Right ventricle myocardium superior (tissue), 1 donor: Measurements from ENCODE around the gene DAPK3. TPM values are rescaled to one million over a fixed set of nuclear protein-coding genes. Genes with fewer than 3 reads are reported as not detected.
"Not testable (repeated sequence)": the region's sequence is repeated elsewhere in the genome, so short reads cannot be mapped to it uniquely, and the experiment has no call there.

Experiments
- ATAC-seq: fragments of 200-7000 bp; cut with Tn5 transposase; one replicate; pipeline ENCODE4 v1.9.1; 2020; ENCODE audit warnings: mild to moderate bottlenecking; ENCODE audit not compliant: poor library complexity
- DNase-seq: peaks from one replicate; pipeline ENCODE4 v3.0.0-alpha.2; 2020
- intact Hi-C: fragments of 100-400 bp; cut with DNase I; formaldehyde crosslinking; loops from one replicate; pipeline ENCODE4 v1.11.2; 2022
- total RNA-seq: library from RNA; stranded (reverse); fragmentation: NEBNext Ultra II Directional; extraction: Animal tissue kit (Norgen Biotek cat#: 25700); gene quantifications from one replicate; pipeline ENCODE4 v1.2.1, GENCODE V29; 2021
- donor health status: DM: no; HTN: yes; CAD: no; lungs with severe emphysema.

The DAPK3 gene
- total RNA-seq, 1 donor from 2014 or later, result 70.5 TPM

DNA sequence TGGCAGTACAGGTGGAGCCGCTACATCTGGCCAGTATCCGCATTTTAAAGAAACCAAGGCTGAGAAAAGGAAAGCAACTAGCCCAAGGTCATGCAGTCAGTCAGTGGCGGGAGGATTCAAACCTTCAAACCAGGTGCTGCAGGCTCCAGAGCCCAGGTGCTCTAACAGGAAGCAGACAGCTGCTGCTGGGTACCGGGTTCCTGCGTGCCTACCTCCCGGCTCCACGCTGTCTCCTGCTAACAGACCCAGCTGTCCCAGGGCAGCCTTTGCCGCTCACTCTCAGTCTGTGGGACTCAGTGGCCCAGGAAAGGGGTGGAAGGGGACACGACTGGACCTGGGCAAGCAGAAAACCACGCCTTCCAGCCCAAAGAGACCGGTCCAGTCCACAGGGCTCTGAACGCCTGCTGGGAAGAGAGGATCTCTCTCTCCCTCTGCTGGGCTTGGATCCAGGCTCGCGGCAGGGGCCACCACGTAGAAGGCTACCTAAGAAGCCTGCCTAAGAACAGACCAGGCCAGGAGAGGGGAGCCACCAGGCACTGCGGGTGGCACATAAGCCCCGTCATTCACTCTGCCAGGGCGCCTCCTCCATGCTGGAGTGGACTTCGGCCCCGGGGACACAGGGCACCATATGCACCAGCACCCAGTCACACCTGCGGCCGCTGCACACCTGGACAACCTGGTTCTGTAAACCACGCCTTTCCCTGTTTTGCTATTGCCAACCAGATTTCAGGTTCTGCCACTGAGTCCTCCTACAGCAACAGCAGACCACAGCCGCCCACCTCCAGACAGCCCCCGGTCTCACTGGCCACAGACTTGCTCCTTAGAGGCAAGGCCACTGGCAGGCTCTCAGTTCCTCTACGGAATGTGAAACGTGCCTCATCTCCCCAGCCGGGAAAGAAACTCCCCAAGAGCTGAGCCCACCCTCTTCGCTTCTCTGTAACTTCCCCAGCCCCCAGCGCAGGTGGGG, 4.6 kb downstream of the DAPK3 start:
- no peak for ATAC-seq

DNA sequence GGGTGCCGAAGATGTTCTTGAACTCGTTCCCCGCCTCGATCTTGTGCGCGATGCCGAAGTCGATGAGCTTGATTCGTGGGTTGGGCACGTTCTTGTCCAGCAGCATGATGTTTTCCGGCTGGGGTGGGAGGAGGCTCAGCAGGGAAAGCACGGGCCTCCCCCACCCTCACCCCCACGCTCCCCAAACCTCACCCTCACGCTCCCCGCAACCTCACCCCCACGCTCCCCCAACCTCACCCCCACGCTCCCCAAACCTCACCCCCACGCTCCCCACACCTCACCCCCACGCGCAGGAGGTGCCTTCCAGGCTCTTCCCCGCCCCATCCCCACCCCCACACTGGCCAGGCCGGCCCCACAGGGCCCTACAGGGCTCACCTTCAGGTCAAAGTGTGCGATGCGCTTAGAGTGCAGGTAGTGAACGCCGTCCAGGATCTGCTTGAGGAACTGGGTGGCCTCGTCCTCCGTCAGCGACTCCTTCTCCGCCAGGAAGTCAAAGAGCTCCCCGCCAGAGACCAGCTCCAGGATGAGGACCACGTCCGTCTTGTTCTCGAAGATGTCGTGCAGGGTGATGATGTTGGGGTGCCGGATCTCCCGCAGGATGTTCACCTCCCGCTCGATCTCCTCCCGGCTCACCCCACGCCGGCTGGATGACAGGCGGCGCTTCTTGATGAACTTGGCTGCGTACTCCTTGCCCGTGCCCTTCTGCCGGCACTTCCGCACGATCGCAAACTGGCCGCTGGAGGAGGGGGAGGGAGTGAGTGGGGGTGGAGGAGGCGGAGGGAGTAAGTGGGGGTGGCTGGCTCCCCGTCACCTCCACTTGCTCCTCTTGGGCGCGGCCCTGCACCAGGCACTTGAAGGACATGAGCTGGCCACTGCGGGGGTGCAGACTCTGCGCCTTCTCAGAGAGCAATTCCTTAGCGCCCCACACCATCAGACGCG, 6.4 kb downstream of the DAPK3 start:
- intact Hi-C loops, result no loop called here
- DNase-seq (no peak), ATAC-seq (no peak)

More for the DNA sequence above, 4.6 kb downstream of the DAPK3 start:
- intact Hi-C loops, result no loop called here
- DNase-seq, result no peak

DNA sequence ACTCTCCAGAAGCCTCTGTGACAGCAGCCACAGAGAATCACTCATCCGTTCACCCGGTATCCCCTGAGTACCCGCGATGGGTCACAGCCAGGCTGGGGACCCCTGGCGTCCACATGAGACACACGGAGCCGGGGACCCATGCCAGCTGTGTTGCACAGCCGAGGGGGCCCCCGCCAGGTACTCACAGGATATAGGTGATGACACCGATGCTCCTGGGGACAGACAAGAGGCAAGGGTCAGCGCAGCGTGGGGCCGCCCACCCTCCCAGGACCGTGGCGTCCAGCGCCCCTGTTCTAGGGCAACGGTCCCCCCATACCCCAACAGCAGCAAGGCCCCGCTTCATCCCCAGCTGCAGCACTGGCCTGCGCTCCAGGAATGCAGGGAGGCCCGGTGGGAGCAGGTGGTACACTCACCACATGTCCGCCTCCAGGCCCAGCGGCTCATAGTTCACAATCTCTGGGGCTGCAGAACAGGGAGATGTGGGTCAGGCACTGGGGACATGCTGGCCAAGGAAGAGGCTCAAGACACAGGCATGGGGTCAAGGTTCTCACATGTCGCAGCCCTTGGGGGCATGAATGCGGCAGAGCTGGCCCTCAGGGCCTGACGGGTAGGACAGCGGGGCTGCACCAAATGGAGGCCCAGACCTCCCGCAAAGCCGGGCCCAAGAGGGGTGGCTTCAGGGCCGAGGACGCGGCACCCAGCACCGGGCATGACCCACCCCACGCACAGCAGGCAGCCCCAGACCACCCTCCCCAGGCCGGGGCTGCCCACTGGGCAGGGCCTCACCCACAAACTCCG, 7.2 kb downstream of the DAPK3 start:
- intact Hi-C loops, result no loop called here
- DNase-seq (no peak), ATAC-seq (no peak)

DNA sequence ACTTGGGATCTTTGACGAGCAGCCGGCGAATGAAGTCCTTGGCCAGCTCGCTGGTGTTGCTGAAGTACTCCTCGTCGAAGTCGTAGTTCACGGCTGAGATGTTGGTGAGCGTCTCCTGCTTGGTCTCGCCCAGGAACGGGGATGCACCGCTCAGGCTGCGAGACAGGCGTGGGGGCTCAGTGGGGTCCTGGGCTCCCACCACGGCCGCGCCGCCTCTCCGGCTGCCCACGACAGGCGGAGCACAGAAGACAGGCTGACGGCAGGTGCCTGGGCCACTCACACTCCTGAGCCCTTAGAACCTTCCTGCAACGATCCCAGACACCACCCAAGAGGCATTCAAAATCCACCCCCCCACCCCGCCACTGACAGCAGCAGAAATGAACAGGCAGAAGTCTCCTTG, 9.9 kb downstream of the DAPK3 start:
- DNase-seq (no peak), ATAC-seq (no peak)
- intact Hi-C loops, result no loop called here

DNA sequence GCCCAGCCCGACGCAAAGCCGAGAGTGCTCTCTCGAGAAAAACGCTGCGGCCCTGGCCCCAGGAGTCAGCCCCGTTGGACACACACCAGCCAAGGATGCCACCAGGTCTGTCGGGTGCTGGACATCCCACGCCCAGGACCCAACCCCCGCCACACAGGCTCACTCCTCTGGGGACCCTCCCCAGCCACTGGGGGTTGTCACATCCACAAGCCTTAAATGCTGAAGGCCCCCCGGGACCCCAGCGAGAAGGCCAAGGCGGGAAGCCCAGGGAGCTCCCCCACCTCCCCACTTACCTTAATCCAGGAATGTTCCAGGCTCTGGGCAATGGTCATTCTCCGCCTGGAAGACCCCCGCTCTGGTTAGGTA, 11.2 kb downstream of the DAPK3 start:
- DNase-seq (no peak), ATAC-seq (no peak)
- intact Hi-C loops, result no loop called here

DNA sequence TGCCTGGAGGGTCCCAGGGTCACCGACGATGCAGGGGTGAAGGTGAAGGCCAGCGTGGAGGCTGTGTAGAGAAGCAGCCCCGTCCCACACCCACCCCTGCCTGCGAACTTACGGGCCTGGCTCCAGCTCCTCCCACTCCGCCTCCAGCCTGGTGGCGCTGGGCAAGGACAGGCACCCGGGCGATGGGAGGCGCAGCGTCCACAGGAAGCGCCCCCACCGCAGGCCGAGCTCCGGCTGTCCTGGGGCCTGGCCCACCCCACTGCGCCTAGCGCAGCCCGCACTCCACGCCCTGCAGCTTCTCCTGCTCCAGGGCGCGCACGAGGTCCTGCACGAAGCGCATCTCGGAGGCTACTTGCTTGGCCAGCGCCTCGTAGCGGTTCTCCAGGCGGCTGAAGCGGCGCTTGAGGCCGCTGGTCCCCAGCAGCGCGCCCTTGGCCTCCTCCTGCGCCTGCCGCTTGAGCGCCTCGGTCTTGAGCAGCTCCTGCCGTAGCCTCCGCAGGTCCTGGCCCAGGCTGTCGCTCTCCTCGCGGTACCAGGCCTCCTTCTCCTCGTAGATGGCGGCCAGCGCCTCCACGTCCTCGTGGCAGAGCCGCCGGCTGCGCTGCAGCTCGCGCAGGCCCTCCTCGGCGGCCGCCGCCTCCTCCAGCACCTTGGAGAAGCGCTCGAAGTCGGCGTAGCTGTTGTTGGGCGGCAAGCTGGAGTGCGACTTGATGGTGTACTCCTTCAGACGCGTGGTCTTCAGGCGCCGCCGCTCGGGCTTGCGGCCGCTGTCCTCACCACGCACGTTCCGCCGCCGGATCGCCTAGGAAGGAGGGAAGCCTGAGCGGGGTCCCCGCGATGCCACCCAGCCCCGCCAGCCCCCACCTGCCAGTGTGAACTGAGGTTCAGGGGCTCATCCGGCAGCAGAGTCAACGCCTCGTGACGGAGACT, 11.8 kb downstream of the DAPK3 start:
- DNase-seq, result no peak
- ATAC-seq, result no peak
- intact Hi-C loops, result no loop called here

DNA sequence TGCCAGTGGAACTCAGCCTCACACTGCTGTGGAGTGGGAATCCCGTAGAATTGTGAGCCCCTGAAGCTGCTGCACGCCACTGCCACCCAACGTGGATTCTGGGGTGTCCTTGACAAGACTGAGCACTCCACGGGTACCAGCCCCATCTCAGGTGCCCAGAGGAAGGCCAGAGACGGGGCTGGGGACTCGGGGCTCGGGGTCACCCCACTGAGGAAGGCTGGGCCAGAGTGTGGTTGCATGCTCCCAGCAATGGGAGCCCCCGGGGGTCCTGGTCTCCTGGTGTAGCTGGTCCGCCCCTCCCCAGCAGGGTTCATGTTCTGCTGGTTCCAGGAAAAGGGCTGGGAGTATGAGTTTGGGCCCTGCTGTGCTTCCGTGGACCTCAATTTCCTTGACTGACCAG, 15.2 kb downstream of the DAPK3 start:
- ATAC-seq, result no peak
- no peak for DNase-seq
- intact Hi-C loops, result no loop called here

DNA sequence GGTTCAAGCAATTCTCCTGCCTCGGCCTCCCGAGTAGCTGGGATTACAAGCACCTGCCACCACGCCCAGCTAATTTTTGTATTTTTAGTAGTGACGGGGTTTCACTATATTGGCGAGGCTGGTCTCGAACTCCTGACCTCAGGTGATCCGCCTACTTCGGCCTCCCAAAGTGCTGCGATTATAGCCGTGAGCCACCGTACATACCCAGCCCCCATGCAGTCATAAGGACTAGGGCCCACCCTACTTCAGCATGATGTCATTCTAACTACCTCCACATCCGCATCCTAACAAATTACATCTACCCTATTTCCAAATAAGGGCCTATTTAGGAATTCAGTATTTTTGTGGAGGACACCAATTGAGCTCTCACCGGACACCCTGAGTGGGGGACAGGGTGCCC, 15.6 kb downstream of the DAPK3 start:
- intact Hi-C loops, DNase-seq, ATAC-seq: not testable (repeated sequence)

DNA sequence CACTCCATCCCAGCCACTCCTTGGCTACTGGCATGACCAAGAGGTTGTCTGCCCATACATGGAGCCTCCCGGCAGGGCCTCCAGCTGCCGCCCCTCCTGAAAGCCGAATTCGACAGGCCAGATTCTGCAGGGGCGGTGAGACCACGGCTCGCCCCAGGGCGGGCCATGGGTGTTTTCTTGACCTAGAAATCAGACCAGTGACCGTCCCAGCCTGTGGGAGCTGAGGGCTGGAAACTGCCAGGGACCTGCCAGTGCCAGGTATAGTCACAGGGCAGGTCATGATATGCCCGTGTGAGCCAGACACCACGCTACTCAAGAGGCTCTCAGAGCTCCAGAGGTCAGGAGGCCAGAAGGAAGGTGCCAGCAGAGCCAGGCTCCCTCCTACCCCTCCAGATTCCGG, 16.8 kb downstream of the DAPK3 start:
- peak; percentile 70 for DNase-seq
- intact Hi-C loops, result no loop called here
- peak; percentile 45 for ATAC-seq

DNA sequence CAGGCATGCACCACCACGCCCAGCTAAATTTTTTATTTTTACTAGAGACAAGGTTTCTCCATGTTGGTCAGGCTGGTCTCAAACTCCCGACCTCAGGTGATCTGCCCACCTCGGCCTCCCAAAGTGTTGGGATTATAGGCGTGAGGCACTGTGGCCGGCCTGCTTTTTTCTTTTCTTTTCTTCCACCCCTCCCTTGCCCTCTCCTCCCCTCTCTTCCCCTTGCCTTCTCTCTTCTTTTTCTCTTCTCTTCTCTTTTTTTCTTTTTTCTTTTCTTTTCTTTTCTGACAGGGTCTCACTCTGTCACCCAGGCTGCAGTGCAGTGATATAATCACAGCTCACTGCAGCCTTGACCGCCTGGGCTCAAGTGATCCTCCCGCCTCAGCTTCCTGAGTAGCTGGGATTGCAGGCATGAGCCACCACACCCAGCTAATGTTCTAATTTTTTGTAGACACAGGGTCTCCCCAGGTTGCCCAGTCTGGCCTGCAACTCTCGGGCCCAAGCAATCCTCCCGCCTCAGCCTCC, 18.1 kb downstream of the DAPK3 start:
- DNase-seq, intact Hi-C loops, ATAC-seq: not testable (repeated sequence)

DNA sequence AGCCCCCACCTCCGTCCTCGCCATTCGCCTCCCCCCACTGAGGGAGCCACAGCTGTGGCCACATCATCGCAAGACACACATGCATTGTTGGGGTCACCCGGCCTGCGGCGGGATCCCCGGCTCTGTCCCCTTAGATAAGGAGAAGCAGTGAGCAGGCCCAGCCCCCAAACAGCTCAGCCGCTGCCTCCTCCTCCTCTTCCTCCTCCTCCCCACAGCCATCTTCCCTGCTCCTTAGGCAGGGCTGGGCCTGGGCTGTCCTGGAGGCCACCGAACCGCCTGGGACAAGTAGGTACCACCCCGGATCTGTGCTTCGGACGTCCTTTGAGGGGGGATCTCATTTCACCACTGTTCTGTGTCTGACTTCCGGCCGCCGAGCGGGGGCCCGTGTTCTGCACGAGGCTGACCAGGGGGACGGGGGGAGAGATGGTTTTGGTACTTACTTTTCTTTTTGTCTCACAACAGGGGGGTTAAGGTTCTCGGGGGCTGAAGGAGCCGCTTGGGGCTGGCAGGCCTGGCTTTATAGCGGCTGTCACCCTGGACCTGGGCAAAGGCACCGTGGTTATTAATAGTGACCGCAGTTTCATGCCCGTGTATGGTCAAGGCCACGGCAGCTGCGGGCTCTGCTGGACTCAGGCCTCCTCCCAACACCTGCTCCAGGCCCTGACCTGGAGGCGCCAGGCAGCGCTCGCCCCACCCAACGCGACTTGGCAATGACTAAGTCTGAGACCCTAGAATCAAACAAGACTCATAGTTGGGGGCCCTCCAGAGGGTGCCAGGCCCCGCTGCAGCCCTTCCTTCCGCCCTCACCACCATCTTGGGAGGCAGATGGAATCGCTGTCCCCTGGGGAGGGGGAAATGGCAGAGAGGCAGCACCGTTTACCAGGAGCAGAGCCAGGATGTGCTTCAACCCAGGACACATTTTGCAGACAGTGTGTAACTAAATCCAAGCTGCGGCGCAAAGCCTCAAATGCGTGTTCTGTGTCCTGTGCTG, 19.7 kb downstream of the DAPK3 start:
- ATAC-seq (peak; percentile 71), DNase-seq (peak; percentile 78)
- intact Hi-C loops, result no loop called here

DNA sequence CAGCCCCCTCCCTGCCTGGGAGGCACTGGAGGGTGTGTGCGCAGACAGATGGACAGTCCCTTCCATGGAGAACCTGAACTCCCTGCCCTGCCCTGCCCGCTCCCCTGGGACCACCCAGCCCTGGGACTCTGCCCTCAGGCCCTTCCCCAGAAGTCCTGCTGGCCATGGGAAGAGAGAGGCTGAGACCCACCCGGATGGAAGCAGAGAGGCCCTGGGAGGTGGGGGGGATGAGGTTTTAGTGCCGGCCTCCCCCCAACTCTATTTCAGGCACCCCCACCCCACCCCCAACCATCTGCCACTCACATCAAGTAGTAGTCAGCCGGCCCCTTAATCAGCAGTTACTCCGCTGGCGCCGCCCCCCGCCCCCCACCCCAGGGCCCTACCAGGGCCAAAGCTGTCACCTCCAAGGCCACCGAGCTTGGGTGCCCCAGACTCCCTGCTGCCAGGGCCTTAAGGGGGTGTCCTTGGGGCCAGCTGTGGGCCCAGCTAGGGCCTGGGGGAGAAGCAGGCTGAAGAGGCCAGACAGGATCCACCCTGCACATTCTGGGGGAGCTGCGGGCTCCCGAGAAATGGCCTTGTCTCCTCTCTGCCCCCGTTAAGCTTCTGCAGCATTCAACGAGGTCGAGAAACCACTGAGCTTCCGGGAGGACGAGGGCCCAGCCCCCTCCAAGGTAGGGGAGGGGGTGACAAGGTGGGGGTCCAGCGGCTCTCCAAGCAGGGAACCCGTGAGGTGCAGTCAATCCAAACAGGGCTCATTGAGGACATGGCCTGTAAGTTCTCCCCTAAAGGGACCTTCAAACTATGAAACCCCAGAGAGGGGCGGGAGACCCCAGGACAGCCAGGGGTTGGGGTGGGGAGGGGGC, 20.7 kb downstream of the DAPK3 start:
- intact Hi-C loops, result no loop called here
- DNase-seq (no peak), ATAC-seq (peak; percentile 10)

DNA sequence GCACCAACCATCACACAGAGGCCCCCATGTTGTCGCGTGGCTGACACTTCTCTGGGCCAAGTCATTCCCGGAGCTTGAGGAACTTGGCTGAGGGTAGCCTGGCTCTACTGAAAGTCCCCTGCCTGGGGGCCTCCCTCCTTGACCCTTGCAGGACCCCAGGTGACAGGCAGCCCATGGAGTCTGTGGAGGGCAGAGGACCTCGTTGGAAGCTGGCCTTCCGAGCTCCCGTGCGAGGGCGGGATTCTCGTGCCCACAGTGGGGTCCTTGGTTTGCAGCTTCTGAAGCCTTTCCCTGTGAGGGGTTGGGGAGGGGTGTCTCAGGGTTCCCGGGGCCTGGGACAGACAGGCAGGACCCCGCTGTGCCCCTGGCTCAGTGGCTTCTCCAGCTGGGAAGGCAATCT, 21.6 kb downstream of the DAPK3 start:
- DNase-seq (no peak), ATAC-seq (no peak)
- intact Hi-C loops, result no loop called here

DNA sequence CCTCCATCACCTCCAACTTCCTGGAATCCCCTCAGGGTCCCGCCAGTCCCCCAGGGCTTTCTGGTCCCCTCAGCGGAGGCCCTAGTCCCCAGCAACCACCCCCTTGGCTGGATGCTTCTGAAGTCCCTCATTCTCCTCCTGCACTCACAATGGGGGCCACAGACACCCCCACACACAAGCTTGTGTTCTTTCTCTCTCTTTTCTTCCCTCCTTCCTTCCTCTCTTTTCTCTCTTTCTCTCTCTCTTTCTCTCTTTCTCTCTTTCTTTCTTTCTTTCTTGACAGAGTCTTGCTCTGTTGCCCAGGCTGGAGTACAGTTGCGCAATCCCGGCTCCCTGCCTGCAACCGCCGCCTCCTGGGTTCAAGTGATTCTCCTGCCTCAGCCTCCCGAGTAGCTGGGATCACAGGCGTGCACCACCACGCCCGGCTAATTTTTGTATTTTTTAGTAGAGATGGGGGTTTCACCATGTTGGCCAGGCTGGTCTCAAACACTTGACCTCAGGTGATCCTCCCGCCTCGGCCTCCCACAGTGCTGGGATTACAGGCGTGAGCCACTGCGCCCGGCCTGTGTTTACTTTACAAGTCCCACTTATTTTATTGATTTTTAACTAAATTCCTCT, 23.5 kb downstream of the DAPK3 start:
- intact Hi-C loops, DNase-seq, ATAC-seq: not testable (repeated sequence)

DNA sequence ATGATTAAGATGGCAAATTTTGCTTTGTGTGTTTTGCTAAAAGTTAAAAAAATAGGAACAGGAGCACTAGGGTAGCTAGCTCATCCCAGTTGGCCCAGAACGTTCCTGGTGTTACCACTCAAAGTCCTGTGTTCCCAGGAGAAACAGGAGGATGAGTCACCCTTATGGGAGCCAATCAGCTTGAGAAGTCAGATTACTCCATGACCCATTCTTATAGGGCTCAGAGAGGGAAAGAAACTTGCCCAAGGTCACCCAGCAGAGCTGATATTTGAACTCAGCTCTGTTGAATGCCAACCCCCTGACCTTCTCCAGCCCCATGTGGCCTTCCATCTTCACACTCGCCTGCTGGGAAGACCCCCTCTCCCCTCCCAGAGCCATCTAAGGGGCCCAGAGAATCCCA, 25.1 kb downstream of the DAPK3 start:
- ATAC-seq (no peak), DNase-seq (no peak)
- intact Hi-C loops, result no loop called here
